Ramos (cell line): Measurements from ENCODE around the gene PTCHD4.
"Not testable (repeated sequence)": the region's sequence is repeated elsewhere in the genome, so short reads cannot be mapped to it uniquely, and the experiment has no call there.

Experiments used
- in situ Hi-C: fragments of 300-500 bp; cut with MboI; formaldehyde crosslinking; loops from one replicate; pipeline ENCODE4 v1.14.3; 2022; ENCODE audit warnings: low sequenced_read_pairs; ENCODE audit not compliant: unreplicated experiment

Gene PTCHD4

DNA sequence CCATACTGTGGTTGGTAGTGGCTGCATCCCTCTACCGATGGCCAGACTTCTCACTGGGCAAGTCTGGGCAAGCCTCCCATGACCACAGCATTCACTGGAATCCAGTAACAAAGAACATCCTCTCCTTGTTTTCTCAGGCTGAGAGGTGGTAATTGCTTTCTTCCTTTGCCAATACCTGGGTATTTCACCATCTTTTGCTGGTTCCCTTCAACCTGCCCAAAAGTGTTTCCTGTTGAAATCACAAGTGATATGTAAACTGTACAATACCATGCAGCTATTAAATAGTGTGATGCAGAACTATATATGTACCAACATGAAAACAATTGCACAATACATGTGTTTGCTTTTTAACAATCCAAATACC, at the start of gene PTCHD4:
PTCHD4 (minus strand) TSS at position 55 of the 364 bp plus-strand sequence. CDS start 42,240 bp downstream, outside the sequence.
- in situ Hi-C loops: no loop called here

DNA sequence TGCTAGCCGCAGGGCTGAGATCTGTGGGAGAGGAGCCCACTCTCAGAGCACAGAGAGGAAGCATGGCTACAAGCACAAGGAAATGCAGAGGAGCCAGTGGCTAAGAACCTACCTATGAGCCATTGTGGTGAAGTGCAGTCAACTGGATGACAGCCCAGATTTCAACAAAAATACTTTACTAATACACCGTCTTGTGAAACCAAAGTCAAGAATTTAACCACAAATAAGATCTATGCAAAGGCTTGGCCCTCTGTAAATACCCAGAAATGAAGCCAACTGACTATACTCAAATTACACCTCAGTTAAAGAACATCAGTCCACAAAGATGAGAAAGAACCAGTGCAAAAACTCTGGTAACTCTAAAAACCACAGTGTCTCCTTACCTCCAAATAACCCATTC, 40.1 kb upstream of the PTCHD4 start:
- in situ Hi-C loops: no loop called here

DNA sequence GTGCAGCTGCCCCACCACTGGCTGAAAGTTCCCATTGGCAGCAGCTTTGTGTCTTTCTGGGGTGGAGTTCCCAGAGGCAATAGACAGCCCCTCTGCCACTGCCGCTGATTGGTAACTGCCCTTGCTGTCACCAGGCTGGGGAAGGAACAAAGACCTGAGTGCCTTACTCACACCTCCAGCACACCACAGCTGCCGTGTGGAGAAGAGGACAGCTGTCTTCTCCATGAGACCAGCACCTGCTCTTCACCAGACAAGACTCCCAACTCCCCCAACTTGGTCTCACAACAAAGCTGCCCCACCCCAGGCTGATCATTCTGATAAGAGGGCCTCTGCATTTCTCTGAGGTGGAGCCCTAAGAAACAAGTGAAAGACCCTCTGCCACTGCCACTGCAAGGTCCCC, 39.7 kb upstream of the PTCHD4 start:
- in situ Hi-C loops: no loop called here

DNA sequence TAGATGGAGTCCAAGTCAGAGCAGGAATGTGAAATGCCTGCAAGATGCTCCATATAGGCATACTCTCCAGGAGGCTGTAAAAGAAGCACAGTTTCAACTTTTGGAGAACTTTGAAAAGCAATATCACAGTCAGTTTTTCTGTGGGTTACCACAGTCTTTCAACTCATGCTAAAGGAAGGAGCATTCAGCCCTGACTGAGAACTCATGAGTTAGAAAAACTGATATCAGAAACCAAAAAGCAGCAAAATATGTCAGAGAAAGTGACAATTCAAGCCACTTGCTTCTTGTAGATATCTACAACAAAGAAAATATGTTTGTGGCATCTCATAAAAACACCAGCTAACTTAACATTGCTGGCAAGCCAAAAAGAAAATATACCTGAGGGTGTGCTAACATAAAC, 36.1 kb upstream of the PTCHD4 start:
- in situ Hi-C loops: no loop called here

DNA sequence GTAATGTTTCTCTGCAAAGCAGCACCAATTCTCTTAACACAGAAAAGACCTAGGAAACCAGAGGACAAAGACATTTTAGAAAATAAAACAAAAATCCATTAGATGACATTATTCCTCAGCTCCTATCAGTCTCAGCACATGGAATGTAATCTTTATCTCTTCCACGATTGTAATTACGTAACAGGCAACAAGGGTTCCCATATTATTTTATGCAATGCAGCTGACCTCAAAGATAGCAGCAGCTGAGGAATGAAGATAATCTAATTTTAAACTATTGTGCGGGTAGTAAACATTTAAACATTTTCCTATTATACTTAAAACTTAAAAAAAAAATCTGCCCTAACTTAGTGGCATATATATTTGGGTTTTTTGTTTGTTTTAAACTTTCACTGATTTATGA, 33.0 kb upstream of the PTCHD4 start:
- in situ Hi-C loops: no loop called here

DNA sequence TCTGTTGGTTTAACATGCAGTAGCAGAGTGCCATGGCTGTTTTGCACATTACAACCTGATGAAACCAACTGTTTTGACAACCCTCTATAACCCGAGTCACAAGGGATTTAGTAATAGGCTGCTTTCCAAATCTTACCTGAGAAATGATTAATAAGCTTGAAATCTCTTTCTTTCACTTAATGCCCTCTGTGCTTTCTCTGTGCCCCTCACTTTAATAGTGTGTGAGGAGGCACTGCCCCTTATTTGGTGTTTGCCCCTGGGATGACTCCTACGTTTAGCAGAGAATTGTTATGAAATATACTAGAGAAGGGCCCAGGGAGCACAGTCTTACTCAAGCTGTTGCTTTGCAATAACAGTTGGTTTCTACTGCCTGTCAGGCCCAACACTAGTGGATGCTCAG, 31.0 kb upstream of the PTCHD4 start:
- in situ Hi-C loops: no loop called here

DNA sequence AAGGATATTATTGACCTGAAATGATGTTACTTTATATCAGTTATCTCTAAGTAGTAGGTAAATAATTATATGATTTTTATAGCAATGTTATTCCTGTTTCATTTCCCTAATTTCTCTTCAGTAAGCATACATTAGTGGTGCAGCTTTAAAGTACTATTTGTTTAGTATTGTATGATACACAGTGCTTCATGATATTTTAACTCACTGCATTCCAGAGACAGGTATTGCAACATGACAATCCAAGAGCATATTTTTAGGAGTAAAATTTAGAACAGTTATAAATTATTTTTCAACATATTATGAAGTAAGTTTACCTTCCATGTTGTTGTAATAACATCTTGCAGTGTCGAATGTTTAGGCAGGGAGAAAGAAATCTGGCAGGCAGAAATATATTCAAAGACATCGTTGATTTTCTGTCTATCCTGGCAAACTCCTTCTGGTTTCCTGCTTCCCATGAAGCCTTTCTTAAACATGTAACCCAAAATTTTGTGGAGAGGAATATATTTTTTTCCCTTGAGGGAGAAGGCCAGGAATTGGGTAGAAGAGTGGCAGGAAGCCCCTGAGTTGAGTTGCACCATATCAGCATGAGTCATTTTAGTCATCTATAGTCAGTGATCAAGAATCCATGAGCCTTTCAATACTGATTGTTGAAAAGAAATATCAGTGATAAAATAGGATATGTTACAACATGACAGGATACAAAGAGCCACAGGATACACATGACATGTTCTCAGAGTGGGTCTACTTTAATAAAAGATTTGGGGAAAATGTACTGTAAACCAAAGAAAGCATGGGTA, 29.0 kb upstream of the PTCHD4 start:
- in situ Hi-C loops: no loop called here

DNA sequence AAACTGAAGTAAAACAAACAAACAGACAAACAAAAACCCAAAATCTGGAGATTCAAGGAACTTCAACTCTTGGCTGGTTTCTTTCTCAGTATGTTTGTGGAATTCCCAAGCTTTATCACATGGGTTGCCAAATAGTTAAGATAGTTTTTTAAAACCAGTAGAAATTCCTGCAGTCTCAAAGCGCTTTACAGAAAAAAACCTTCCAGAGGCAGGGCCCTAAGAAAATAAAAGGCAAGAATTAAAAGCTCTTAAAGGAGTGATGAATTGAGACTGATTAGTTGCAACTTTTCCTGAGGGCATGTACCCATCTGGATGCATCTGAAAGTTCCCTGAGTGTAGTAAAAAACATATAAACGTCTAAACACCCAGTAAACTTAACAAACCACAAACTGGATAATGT, 25.9 kb upstream of the PTCHD4 start:
- in situ Hi-C loops: no loop called here

DNA sequence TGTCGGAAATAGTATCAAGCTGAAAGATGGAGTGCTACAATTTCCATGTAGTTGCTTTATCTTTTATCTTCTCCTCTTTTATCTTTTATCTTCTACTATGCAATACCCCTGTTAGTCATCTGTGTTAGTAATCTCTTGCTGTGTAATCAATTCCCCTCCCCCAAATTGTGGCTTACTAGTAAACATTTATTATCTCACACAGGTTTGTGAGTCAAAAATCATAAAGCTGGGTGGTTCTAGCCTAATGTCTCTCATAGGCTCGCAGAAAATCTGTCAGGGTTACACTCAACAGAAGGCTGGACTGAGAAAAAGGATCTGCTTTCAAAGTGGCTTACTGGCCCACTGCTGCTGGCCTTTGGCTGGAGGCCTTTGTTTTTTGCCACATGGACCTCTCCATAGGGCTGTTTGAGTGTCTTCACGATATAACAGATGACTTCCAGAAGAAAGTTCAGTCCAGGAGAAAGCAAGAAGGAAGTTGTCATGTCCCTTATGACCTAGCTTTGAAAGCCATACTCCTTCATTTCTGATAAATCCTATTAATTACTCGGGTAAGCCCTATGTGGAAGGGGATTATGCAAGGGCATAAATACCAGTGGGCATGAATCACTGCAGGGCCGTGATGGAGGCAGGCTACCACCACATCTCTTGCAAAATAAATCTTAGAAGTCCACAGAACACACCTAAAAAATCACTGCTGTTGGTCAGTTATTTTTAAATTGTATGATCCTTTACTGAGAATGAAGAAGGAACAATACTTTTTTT, 24.5 kb upstream of the PTCHD4 start:
- in situ Hi-C loops: no loop called here

DNA sequence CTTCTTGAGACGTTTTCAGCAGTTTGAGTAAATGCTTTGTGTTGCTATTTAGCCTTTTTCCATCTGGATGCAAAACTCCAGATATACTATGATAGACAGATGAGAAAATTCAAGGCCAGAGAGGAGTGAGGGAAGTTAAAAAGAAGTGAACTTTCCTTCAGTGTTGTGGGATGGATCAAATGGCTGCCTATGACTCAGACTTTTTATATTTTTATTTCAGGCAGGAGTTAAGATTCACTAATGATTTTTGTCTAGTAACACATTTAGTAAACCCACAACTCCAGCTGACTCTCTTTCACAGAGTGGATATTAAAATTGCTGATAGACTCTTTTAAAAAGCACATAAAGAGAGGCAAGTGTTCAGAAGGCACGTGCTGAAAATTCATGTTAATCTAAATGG, 23.2 kb upstream of the PTCHD4 start:
- in situ Hi-C loops: no loop called here

DNA sequence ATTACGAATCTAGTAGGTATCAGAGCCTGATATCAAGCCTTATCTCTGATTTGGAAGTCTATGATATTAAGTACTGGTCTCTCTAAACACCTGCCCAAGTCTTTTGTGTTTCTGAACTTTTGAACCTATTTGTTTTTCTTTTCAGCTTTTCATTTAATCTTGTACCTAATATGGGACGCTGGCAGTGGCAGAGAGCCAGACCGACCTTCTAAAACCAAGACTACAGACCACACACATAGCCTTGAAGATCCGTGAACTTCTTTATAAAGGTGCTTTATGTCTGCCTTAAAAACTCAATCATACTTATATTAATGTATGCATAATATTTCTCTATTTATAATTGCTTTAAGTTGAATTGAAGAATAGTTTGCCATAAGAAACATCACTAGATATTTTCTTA, 12.6 kb upstream of the PTCHD4 start:
- in situ Hi-C loops: no loop called here

DNA sequence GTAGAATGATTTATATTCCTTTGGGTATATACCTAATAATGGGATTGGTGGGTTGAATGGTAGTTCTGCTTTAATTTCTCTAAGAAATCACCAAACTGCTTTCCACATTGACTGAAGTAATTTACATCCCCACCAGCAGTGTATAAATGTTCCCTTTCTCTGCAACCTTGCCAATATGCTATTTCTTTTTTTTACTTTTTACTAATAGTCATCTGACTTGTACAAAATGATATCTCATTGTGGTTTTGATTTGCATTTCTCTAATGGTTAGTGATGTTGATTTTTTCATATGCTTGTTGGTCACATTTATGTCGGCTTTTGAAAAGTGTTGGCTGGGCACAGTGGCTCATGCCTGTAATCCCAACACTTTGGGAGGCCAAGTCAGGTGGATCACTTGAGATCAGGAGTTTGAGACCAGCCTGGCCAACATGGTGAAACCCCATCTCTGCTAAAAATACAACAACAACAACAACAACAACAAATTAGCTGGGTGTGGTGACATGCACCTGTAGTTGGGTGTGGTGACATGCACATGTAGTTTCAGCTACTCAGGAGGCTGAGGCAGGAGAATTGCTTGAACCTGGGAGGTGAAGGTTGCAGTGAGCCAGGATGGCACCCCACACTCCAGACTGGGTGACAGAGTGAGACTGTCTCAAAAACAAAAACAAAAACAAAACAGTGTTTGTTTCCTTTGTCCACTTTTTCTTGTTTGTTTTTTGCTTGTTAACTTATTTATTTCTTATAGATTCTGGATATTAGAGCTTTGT, 11.2 kb upstream of the PTCHD4 start:
- in situ Hi-C loops: not testable (repeated sequence)

DNA sequence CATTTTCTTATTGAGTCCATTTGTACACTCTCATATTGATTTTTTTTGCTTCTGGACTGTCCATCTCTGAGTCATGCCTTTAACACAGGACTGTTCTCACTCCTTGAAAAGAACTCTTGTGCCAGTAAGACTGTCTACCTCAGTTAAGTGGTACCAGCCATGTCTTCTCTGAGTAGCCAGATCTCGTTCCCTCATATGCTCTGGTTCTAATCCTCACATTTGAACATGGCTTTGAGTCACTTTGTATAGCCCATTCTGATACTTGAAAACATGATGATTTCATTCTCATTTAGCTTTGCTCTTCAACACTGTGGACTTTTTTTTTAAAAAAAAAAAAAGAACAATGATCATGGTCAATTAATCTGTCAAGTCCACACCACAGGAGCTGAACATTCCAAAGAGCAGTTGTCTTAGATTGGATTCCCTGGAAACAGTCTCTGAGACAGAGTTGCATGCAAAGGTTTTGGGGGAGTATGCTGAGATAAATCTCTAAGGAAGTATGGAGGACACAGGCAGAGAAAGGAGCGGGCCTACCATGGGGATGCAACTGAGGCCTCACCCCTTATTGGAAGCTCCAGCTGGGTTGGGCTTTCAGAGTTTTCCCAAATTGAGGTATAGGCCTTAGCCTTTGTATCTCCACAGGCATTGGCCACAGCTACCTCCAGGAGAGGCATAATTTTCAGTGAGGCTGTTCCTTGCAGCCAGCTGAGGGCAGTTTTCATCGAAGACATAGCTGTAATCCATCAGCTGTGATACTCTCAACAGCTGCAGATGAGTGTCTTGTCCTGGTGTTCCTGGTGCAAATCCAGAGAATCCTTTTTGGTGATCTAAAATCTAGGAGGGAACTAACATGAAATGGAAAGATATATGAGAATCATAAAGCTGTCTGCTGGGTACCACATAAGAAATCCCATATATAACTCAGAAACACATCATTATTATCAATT, 6.0 kb upstream of the PTCHD4 start:
- in situ Hi-C loops: no loop called here

DNA sequence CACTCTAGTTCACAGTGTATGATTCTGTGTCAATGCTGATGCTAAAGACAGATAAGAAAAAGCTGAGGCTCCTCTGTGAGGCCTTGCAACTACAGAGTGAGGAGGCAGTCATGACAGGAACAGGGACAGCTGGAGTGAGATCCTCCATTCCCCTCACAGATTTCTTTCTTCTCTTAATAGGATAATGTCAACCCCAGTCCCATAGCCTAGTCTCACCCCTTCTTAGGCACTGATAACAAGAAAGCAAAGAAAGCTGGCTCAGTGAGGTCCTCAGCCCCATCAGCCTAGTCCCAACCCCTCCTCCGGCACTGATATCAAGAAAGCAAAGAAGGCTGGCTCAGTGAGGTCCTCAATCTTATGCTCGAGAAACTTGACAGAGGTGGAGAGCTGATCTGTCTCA, 2.1 kb upstream of the PTCHD4 start:
- in situ Hi-C loops: no loop called here

DNA sequence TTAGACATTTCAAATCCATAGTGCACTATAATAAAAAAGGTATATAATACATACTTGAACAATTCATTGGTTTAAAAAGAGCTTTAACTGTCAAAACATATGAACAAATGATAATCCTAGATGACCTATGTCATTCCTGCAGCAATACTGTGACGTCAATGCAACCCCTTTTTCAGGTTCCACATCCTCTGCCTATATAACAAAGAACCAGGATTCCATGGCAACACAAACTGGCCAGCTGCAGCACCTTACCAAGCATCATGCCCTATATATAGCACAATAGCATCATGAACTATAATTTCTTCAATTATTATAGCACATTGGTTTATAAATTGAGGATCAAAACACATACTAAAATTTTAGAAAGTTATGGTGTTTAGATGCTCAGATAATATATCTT, 578 bp upstream of the PTCHD4 start:
- in situ Hi-C loops: no loop called here

DNA sequence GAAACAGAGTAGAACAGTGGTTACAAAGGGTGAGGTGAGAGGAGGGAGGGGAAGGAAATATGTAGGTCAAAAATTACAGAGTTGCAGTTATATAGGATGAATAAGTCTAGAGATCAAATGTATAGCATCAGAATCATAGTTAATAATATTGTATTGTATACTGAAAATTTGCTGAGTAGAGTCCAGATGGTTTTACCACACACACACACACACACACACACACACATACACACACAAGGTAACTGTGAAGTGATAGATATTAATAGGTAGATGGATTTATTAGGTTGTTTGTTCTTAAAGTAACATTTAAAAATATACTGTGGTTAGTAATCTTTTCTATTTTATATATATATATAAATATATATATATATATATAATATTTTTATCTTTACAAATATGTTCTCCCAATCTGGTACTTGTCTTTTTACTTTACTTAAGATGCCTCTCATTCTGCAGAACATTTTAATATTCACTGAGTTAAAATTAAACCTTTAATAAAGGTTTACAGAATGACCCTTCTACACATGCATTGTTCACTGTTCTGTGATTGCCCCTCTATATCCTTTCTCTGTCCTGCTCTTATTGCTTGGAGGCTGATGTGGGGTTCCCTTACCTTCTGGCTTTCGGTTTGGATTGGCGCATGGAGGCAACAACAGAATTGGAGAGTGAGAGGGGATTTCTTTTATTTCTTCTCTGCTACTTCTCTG, 408 bp downstream of the PTCHD4 start:
- in situ Hi-C loops: no loop called here

DNA sequence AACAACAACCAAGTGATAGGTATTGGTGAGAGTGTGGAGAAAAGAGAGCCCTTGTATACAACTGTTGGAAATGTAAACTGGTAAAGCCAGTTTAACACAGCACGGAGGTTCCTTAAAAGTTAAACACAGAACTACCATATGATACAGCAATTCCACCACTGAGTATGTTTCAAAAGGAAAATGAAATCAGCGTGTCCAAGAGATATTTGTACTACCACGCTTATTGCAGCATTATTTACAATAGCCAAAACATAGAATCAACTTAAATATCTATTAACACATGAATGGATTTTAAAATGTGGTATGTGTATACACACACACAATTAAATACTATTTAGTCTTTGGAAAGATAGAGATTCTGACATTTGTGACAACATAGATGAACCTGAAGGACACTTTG, 1.1 kb downstream of the PTCHD4 start:
- in situ Hi-C loops: no loop called here

DNA sequence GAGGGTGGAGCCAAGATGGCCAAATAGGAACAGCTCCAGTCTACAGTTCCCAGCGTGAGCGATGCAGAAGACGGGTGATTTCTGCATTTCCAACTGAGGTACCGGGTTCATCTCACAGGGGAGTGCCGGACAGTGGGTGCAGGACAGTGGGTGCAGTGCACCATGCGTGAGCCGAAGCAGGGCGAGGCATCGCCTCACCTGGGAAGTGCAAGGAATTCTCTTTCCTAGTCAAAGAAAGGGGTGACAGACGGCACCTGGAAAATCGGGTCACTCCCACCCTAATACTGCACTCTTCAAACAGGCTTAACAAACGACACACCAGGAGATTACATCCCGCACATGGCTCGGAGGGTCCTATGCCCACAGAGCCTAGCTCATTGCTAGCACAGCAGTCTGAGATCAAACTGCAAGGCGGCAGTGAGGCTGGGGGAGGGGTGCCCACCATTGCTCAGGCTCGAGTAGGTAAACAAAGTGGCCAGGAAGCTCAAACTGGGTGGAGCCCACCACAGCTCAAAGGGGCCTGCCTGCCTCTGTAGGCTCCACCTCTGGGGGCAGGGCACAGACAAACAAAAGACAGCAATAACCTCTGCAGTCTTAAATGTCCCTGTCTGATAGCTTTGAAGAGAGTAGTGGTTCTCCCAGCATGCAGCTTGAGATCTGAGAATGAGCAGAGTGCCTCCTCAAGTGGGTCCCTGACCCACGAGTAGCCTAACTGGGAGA, 8.4 kb downstream of the PTCHD4 start:
- in situ Hi-C loops: not testable (repeated sequence)

DNA sequence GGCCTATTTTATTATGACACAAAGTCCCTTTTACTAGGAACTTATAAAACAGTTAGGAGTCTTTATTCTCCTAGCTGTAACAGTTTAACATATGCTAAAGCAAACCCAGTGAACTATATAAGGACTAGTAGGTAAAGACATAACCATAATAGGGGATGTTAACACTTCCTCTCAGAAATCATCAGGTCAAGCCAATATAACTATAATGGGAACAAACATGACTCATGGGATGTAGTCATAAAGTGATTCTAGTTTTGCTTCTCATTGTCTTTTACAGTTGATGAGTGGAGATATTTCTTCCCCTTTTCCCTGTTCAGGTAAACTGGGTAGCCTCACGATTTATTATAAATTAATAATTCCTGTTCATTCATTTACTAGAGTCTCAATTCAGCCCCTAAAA, 9.7 kb downstream of the PTCHD4 start:
- in situ Hi-C loops: no loop called here
